ENCODE measurements around the gene TCP1.
"Not testable (repeated sequence)": the region's sequence is repeated elsewhere in the genome, so short reads cannot be mapped to it uniquely, and the experiment has no call there.

Gene TCP1

GRCh38 chr6:159789377-159790148, at the start of gene TCP1:
Gene TCP1, minus strand, starts transcription at chr6:159789602. Its CDS starts 134 bp downstream, at chr6:159789468.
- peak; percentile 99 for DNase-seq

GRCh38 chr6:159838020-159838744, 48.8 kb upstream of the TCP1 start:
- no peak for DNase-seq

- no peak for DNase-seq
Measured at GRCh38 chr6:159837511-159837910, 48.1 kb upstream of the TCP1 start.

- DNase-seq: no peak
Measured at GRCh38 chr6:159836718-159837490, 47.5 kb upstream of the TCP1 start.

GRCh38 chr6:159833997-159834603, 44.7 kb upstream of the TCP1 start:
- no peak for DNase-seq

- no peak for DNase-seq
Measured at GRCh38 chr6:159833556-159833955, 44.2 kb upstream of the TCP1 start.

- no peak for DNase-seq
Measured at GRCh38 chr6:159832946-159833345, 43.5 kb upstream of the TCP1 start.

GRCh38 chr6:159831373-159831679, 41.9 kb upstream of the TCP1 start:
- DNase-seq: no peak

- DNase-seq: no peak
Measured at GRCh38 chr6:159830501-159831372, 41.3 kb upstream of the TCP1 start.

GRCh38 chr6:159829526-159829925, 40.1 kb upstream of the TCP1 start:
- no peak for DNase-seq

- DNase-seq: no peak
Measured at GRCh38 chr6:159828074-159828473, 38.7 kb upstream of the TCP1 start.

GRCh38 chr6:159826968-159827647, 37.7 kb upstream of the TCP1 start:
- DNase-seq: no peak

GRCh38 chr6:159826004-159826403, 36.6 kb upstream of the TCP1 start:
- no peak for DNase-seq

- DNase-seq: not testable (repeated sequence)
Measured at GRCh38 chr6:159824690-159825089, 35.3 kb upstream of the TCP1 start.

- DNase-seq: no peak
Measured at GRCh38 chr6:159823953-159824352, 34.6 kb upstream of the TCP1 start.

- DNase-seq: no peak
Measured at GRCh38 chr6:159821726-159822125, 32.3 kb upstream of the TCP1 start.

- DNase-seq: no peak
Measured at GRCh38 chr6:159821122-159821521, 31.7 kb upstream of the TCP1 start.

GRCh38 chr6:159819932-159820640, 30.7 kb upstream of the TCP1 start:
- peak; percentile 33 for DNase-seq

GRCh38 chr6:159819098-159819497, 29.7 kb upstream of the TCP1 start:
- no peak for DNase-seq

- DNase-seq: no peak
Measured at GRCh38 chr6:159817951-159818739, 28.7 kb upstream of the TCP1 start.
